Hepatocyte (in vitro differentiated cells): ENCODE data around the gene ANO9. TPM values are rescaled to one million over a fixed set of nuclear protein-coding genes. Genes with fewer than 3 reads are reported as not detected.
A peak's percentile ranks its signal among the peaks of the same experiment; 100 is the strongest.

Experiments used
- DNase-seq: peaks from one replicate; pipeline ENCODE4 v3.0.0-alpha.2; 2016; ENCODE audit warnings: low spot score
- H2AFZ ChIP-seq: fragments of 200-600 bp; sonication (generic); 2 replicates; pipeline ENCODE4 v1.6.0; 2016; ENCODE audit warnings: antibody characterized with exemption, mild to moderate bottlenecking
- H3K27ac ChIP-seq: fragments of 200-600 bp; sonication (generic); 2 replicates; pipeline ENCODE4 v1.5.1; 2016; ENCODE audit warnings: mild to moderate bottlenecking
- H3K27me3 ChIP-seq: fragments of 200-600 bp; sonication (generic); 2 replicates; pipeline ENCODE4 v1.6.1; 2016
- H3K36me3 ChIP-seq: fragments of 200-600 bp; sonication (generic); replicated peaks from 2 replicates; pipeline ENCODE4 v1.5.1; 2016; ENCODE audit warnings: low read depth; ENCODE audit not compliant: insufficient read depth
- H3K4me1 ChIP-seq: fragments of 200-600 bp; sonication (generic); 2 replicates; pipeline ENCODE4 v1.5.1; 2016; ENCODE audit warnings: mild to moderate bottlenecking, moderate library complexity; ENCODE audit not compliant: insufficient read depth
- H3K4me2 ChIP-seq: fragments of 200-600 bp; sonication (generic); 2 replicates; pipeline ENCODE4 v1.6.0; 2016
- H3K4me3 ChIP-seq: fragments of 200-600 bp; sonication (generic); 2 replicates; pipeline ENCODE4 v1.5.1; 2016; ENCODE audit warnings: mild to moderate bottlenecking
- H3K79me2 ChIP-seq: fragments of 200-600 bp; sonication (generic); 2 replicates; pipeline ENCODE4 v1.6.0; 2017; ENCODE audit warnings: mild to moderate bottlenecking
- H3K9me2 ChIP-seq: fragments of 200-600 bp; sonication (generic); replicated peaks from 2 replicates; pipeline ENCODE4 v1.6.0; 2017; ENCODE audit warnings: mild to moderate bottlenecking; ENCODE audit not compliant: insufficient read depth
- H3K9me3 ChIP-seq: fragments of 200-600 bp; sonication (generic); 2 replicates; pipeline ENCODE4 v1.5.1; 2016; ENCODE audit warnings: low read depth, mild to moderate bottlenecking
- H4K20me1 ChIP-seq: fragments of 200-600 bp; sonication (generic); 2 replicates; pipeline ENCODE4 v1.6.0; 2016; ENCODE audit warnings: mild to moderate bottlenecking; ENCODE audit not compliant: insufficient read depth, poor library complexity, severe bottlenecking
- EZH2 ChIP-seq: fragments of 200-600 bp; sonication (generic); IDR thresholded peaks from 2 replicates; pipeline ENCODE4 v1.6.1; 2016; ENCODE audit warnings: antibody characterized with exemption, mild to moderate bottlenecking, borderline replicate concordance
- EZH2phosphoT487 ChIP-seq: fragments of 200-600 bp; sonication (generic); IDR thresholded peaks from one replicate; pipeline ENCODE4 v1.6.1; 2018; ENCODE audit warnings: antibody characterized with exemption, mild to moderate bottlenecking, low read depth, moderate library complexity; ENCODE audit not compliant: unreplicated experiment, severe bottlenecking
- WGBS: methylation state at CpG from one replicate; pipeline ENCODE4 v1.1.6; 2016; ENCODE audit warnings: low lambda C conversion rate; ENCODE audit errors: missing lambda C conversion rate; 5-methylcytosine and 5-hydroxymethylcytosine counted together
- polyA plus RNA-seq: library from polyadenylated mRNA; unstranded; fragments of >200 nt; fragmentation: Nextera tagmentation; extraction: Ambion mirVana; gene quantifications from 2 replicates; pipeline ENCODE4 v1.2.1, GENCODE V29; 2016
- small RNA-seq: library from RNA; depleted of rRNA; stranded (forward); fragments of <200 nt; gene quantifications from one replicate; pipeline ENCODE3, GENCODE V24; 2014
- total RNA-seq: library from RNA; depleted of rRNA; stranded (reverse); fragments of >200 nt; gene quantifications from 2 replicates; pipeline ENCODE4 v1.2.3, GENCODE V29; 2014
- TF ChIP-seq, protein P1 (sequence below): fragments of 200-600 bp; sonication (generic); IDR thresholded peaks from 2 replicates; pipeline ENCODE4 v1.5.1; 2016; ENCODE audit warnings: antibody characterized with exemption, mild to moderate bottlenecking; ENCODE audit not compliant: poor library complexity

ANO9 gene
- total and polyA plus RNA-seq, 2 experiments from 2014 or later = 21.2 to 35.7 TPM

DNA sequence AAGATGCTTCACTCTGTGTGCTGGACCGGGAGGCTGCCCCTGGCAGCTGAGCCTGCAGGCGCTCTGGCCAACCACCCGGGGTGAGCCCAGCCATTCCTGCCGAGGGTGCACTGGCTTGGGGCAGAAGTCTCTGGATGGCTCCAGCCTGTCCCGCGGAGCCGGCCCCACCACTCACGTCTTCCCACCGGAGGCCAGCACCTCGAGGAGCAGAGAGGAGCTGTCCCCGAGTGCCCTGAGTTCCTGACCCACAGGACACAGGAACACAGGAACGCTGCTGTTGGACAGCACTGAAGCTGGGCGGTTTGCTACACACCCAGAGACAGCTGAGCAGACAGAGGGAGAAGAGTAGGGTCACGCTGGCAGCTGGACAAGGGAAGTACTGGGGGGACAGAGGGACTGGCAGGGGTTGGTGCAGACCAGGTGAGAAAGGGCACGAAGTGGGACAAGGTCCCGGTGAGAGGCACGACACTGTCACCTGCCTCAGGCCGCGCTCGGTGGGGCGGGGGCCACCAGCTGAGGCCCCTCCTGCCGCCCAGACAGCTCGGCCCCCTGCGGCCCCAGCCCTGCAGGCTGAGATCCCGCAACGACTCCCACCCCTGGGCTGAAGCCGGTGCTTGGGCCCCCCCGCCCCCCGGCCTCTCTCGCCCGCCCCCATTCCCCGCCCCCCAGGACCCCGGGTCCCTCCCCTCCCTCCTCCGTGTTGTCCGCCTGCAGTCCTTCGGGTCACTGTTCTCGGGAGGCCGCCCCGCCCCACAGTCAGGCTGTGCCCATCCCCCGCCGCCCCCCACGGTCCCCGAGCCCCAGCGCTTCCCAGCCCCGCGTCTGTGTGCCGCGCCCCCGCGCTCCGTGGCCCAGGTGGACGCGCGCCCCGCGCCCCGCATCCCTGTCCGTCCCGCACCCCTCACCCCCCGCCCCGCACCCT, 73.1 kb downstream of the ANO9 start:
- H3K36me3 ChIP-seq = no peaks in the 10 kb centered on the region
- 11% methylated on average over 22 of the region's 61 CpGs for WGBS

DNA sequence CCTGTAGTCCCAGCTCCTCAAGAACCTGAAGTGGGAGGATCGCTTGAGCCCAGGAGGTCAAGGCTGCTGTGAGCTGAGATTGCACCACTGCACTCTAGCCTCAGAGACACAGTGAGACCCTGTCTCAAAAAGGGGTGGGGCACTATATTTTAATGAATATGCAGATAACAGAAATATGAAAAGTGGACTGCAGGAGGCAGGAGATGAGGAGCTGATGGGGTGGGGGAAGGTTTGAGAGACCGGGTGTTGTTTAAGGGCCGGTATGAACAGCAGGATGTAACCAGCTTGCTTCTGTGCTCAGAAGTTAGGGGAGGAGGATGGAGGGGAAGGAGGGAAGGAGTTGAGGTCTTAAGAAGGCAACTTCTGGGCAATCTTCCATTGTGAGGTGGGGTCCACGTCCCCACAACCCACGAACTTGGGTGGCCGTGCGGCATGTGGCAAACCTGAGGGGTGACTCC, 73.8 kb downstream of the ANO9 start:
- Histone ChIP-seq H3K9me3 (no peaks in the 10 kb centered on the region), H3K27ac (no peak overlapping the region), H3K79me2 (peaks cover 5% of the 10 kb centered on the region), H3K36me3 (no peaks in the 10 kb centered on the region), H3K9me2 (no peaks in the 10 kb centered on the region), H3K4me2 (peak overlapping the region; percentile 92), H4K20me1 (peaks cover 8% of the 10 kb centered on the region), H3K4me3 (no peak overlapping the region), H3K27me3 (no peaks in the 10 kb centered on the region), H3K4me1 (peaks cover 10% of the 10 kb centered on the region), H2AFZ (no peak overlapping the region)
- no peak for DNase-seq
- 56% methylated on average over 7 of the region's 7 CpGs for WGBS
- TF ChIP-seq EZH2phosphoT487 = no peak
- TF ChIP-seq, protein P1, sequence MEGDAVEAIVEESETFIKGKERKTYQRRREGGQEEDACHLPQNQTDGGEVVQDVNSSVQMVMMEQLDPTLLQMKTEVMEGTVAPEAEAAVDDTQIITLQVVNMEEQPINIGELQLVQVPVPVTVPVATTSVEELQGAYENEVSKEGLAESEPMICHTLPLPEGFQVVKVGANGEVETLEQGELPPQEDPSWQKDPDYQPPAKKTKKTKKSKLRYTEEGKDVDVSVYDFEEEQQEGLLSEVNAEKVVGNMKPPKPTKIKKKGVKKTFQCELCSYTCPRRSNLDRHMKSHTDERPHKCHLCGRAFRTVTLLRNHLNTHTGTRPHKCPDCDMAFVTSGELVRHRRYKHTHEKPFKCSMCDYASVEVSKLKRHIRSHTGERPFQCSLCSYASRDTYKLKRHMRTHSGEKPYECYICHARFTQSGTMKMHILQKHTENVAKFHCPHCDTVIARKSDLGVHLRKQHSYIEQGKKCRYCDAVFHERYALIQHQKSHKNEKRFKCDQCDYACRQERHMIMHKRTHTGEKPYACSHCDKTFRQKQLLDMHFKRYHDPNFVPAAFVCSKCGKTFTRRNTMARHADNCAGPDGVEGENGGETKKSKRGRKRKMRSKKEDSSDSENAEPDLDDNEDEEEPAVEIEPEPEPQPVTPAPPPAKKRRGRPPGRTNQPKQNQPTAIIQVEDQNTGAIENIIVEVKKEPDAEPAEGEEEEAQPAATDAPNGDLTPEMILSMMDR = no peak

More for the DNA sequence above, 73.1 kb downstream of the ANO9 start:
- Histone ChIP-seq H3K4me2 (peak overlapping the region; percentile 92), H3K27me3 (no peaks in the 10 kb centered on the region), H3K4me1 (peaks cover 10% of the 10 kb centered on the region), H3K9me2 (no peaks in the 10 kb centered on the region), H3K9me3 (no peaks in the 10 kb centered on the region), H4K20me1 (peaks cover 8% of the 10 kb centered on the region), H2AFZ (peak overlapping the region; percentile 45), H3K79me2 (peaks cover 5% of the 10 kb centered on the region), H3K4me3 (peak overlapping the region; percentile 33), H3K27ac (no peak overlapping the region)
- DNase-seq = peak; percentile 55
- no peak for TF ChIP-seq EZH2
- TF ChIP-seq, protein P1 = no peak
- TF ChIP-seq EZH2phosphoT487 = no peak

Small RNAs within 50 kb of the gene (small RNA-seq; reads per million reads assigned to genes)
- gene RN7SL838P = not detected

Other genes starting within 250 kb of the ANO9 start
- not detected in 2 replicates for gene SCGB1C1, start 248.9 kb downstream of the ANO9 start, total RNA-seq
- not detected in 2 replicates for gene SCGB1C1, start 248.9 kb downstream of the ANO9 start, polyA plus RNA-seq
- 28.6 and 33.9 TPM in 2 replicates for gene BET1L, start 234.6 kb downstream of the ANO9 start, total RNA-seq
- gene BET1L, start 234.6 kb downstream of the ANO9 start, polyA plus RNA-seq = 70.5 and 76.6 TPM in 2 replicates
- 75.6 and 115 TPM in 2 replicates for gene RIC8A, start 234.3 kb downstream of the ANO9 start, total RNA-seq
- 81.0 and 82.1 TPM in 2 replicates for gene RIC8A, start 234.3 kb downstream of the ANO9 start, polyA plus RNA-seq
- 11.2 and 15.5 TPM in 2 replicates for gene SIRT3, start 205.7 kb downstream of the ANO9 start, total RNA-seq
- gene SIRT3, start 205.7 kb downstream of the ANO9 start, polyA plus RNA-seq = 23.4 and 27.4 TPM in 2 replicates
- 80.8 and 91.8 TPM in 2 replicates for gene PSMD13, start 205.0 kb downstream of the ANO9 start, total RNA-seq
- 125 and 146 TPM in 2 replicates for gene PSMD13, start 205.0 kb downstream of the ANO9 start, polyA plus RNA-seq
- not detected in 2 replicates for gene NLRP6, start 163.6 kb downstream of the ANO9 start, total RNA-seq
- 1.4 TPM in 1 of 2 replicates, not detected in the other for gene NLRP6, start 163.6 kb downstream of the ANO9 start, polyA plus RNA-seq
- 12.0 and 19.2 TPM in 2 replicates for gene PGGHG, start 152.9 kb downstream of the ANO9 start, total RNA-seq
- 27.9 and 44.0 TPM in 2 replicates for gene PGGHG, start 152.9 kb downstream of the ANO9 start, polyA plus RNA-seq
- gene IFITM5, start 142.5 kb downstream of the ANO9 start, total RNA-seq = not detected in 2 replicates
- 0.36 TPM in 1 of 2 replicates, not detected in the other for gene IFITM5, start 142.5 kb downstream of the ANO9 start, polyA plus RNA-seq
- 59.2 and 74.6 TPM in 2 replicates for gene IFITM2, start 134.2 kb downstream of the ANO9 start, total RNA-seq
- 504 and 535 TPM in 2 replicates for gene IFITM2, start 134.2 kb downstream of the ANO9 start, polyA plus RNA-seq
- 98.0 and 98.9 TPM in 2 replicates for gene IFITM1, start 128.0 kb downstream of the ANO9 start, total RNA-seq
- 159 and 201 TPM in 2 replicates for gene IFITM1, start 128.0 kb downstream of the ANO9 start, polyA plus RNA-seq
- 166 and 182 TPM in 2 replicates for gene IFITM3, start 121.2 kb downstream of the ANO9 start, total RNA-seq
- gene IFITM3, start 121.2 kb downstream of the ANO9 start, polyA plus RNA-seq = 2,035 and 2,121 TPM in 2 replicates
- gene B4GALNT4, start 72.5 kb downstream of the ANO9 start, total RNA-seq = 27.8 and 38.8 TPM in 2 replicates
- 30.0 and 44.6 TPM in 2 replicates for gene B4GALNT4, start 72.5 kb downstream of the ANO9 start, polyA plus RNA-seq
- gene PKP3, start 47.8 kb downstream of the ANO9 start, total RNA-seq = 55.6 and 62.1 TPM in 2 replicates
- gene PKP3, start 47.8 kb downstream of the ANO9 start, polyA plus RNA-seq = 89.5 and 91.3 TPM in 2 replicates
- gene SIGIRR, start 27.0 kb downstream of the ANO9 start, total RNA-seq = 42.4 and 52.1 TPM in 2 replicates
- 77.4 and 85.3 TPM in 2 replicates for gene SIGIRR, start 27.0 kb downstream of the ANO9 start, polyA plus RNA-seq
- 29.7 and 31.5 TPM in 2 replicates for gene PTDSS2, start 8.3 kb upstream of the ANO9 start, total RNA-seq
- 50.6 and 50.8 TPM in 2 replicates for gene PTDSS2, start 8.3 kb upstream of the ANO9 start, polyA plus RNA-seq
- gene RNH1, start 65.2 kb upstream of the ANO9 start, total RNA-seq = 87.5 and 105 TPM in 2 replicates
- 199 and 200 TPM in 2 replicates for gene RNH1, start 65.2 kb upstream of the ANO9 start, polyA plus RNA-seq
- 19.3 and 28.4 TPM in 2 replicates for gene HRAS, start 93.6 kb upstream of the ANO9 start, total RNA-seq
- gene HRAS, start 93.6 kb upstream of the ANO9 start, polyA plus RNA-seq = 57.9 and 84.0 TPM in 2 replicates
- 0.64 and 1.6 TPM in 2 replicates for gene LRRC56, start 95.5 kb upstream of the ANO9 start, total RNA-seq
- 0.40 and 1.2 TPM in 2 replicates for gene LRRC56, start 95.5 kb upstream of the ANO9 start, polyA plus RNA-seq
- 3.4 and 7.3 TPM in 2 replicates for gene LMNTD2, start 118.7 kb upstream of the ANO9 start, total RNA-seq
- gene LMNTD2, start 118.7 kb upstream of the ANO9 start, polyA plus RNA-seq = 15.9 and 19.1 TPM in 2 replicates
- 47.6 and 75.8 TPM in 2 replicates for gene RASSF7, start 119.0 kb upstream of the ANO9 start, total RNA-seq
- 104 and 130 TPM in 2 replicates for gene RASSF7, start 119.0 kb upstream of the ANO9 start, polyA plus RNA-seq
- 25.6 and 26.9 TPM in 2 replicates for gene PHRF1, start 134.5 kb upstream of the ANO9 start, total RNA-seq
- 25.6 TPM in 2 replicates for gene PHRF1, start 134.5 kb upstream of the ANO9 start, polyA plus RNA-seq
- 9.3 and 10.4 TPM in 2 replicates for gene IRF7, start 173.9 kb upstream of the ANO9 start, total RNA-seq
- 24.6 and 30.4 TPM in 2 replicates for gene IRF7, start 173.9 kb upstream of the ANO9 start, polyA plus RNA-seq
- gene CDHR5, start 182.9 kb upstream of the ANO9 start, total RNA-seq = 91.5 and 114 TPM in 2 replicates
- 142 and 166 TPM in 2 replicates for gene CDHR5, start 182.9 kb upstream of the ANO9 start, polyA plus RNA-seq
- gene SCT, start 185.2 kb upstream of the ANO9 start, total RNA-seq = not detected in 2 replicates
- 20.5 and 21.7 TPM in 2 replicates for gene SCT, start 185.2 kb upstream of the ANO9 start, polyA plus RNA-seq
- not detected in 2 replicates for gene DRD4, start 195.3 kb upstream of the ANO9 start, total RNA-seq
- 1.1 and 2.9 TPM in 2 replicates for gene DRD4, start 195.3 kb upstream of the ANO9 start, polyA plus RNA-seq